ENCODE measurements around the gene ZNF396.

Gene ZNF396

GRCh38 chr18:35328868-35329267 lies 48.3 kb downstream of the ZNF396 start:
- peaks cover 11% of the 10 kb centered on the region for H3K4me1 Mint-ChIP-seq
- H3K36me3 Mint-ChIP-seq: peaks cover 15% of the 10 kb centered on the region
- no peak overlapping the region for H3K27ac Mint-ChIP-seq
- peaks cover 3% of the 10 kb centered on the region for H3K9me3 Mint-ChIP-seq
- no peaks in the 10 kb centered on the region for H3K27me3 Mint-ChIP-seq
- no peak overlapping the region for H3K4me3 Mint-ChIP-seq

- H3K9me3 Mint-ChIP-seq: peaks cover 3% of the 10 kb centered on the region
- peaks cover 6% of the 10 kb centered on the region for H3K36me3 Mint-ChIP-seq
- no peak overlapping the region for H3K27ac Mint-ChIP-seq
These were observed 50.3 kb downstream of the ZNF396 start for GRCh38 chr18:35326695-35327387.

GRCh38 chr18:35324926-35325655 lies 52.0 kb downstream of the ZNF396 start:
- no peak overlapping the region for H3K4me3 Mint-ChIP-seq
- H3K36me3 Mint-ChIP-seq: peaks cover 6% of the 10 kb centered on the region
- no peak overlapping the region for H3K27ac Mint-ChIP-seq
- H3K4me1 Mint-ChIP-seq: no peaks in the 10 kb centered on the region
- H3K27me3 Mint-ChIP-seq: no peaks in the 10 kb centered on the region
- H3K9me3 Mint-ChIP-seq: peaks cover 3% of the 10 kb centered on the region

More at GRCh38 chr18:35326695-35327387, 50.3 kb downstream of the ZNF396 start:
- no peak overlapping the region for H3K4me3 Mint-ChIP-seq
- H3K27me3 Mint-ChIP-seq: no peaks in the 10 kb centered on the region
- no peaks in the 10 kb centered on the region for H3K4me1 Mint-ChIP-seq

GRCh38 chr18:35322486-35323458 lies 54.4 kb downstream of the ZNF396 start:
- Mint-ChIP-seq H3K27ac (no peak overlapping the region), H3K9me3 (no peaks in the 10 kb centered on the region), H3K4me3 (no peak overlapping the region), H3K4me1 (no peaks in the 10 kb centered on the region), H3K36me3 (peaks cover 3% of the 10 kb centered on the region), H3K27me3 (no peaks in the 10 kb centered on the region)

All from activated naive CD4-positive, alpha-beta T cell treated with anti-CD3 and anti-CD28 coated beads, Interleukin-2, amount 50 U/mL, for 24 hours (primary cell).